ENCODE measurements around the gene CHCHD1.

DNA sequence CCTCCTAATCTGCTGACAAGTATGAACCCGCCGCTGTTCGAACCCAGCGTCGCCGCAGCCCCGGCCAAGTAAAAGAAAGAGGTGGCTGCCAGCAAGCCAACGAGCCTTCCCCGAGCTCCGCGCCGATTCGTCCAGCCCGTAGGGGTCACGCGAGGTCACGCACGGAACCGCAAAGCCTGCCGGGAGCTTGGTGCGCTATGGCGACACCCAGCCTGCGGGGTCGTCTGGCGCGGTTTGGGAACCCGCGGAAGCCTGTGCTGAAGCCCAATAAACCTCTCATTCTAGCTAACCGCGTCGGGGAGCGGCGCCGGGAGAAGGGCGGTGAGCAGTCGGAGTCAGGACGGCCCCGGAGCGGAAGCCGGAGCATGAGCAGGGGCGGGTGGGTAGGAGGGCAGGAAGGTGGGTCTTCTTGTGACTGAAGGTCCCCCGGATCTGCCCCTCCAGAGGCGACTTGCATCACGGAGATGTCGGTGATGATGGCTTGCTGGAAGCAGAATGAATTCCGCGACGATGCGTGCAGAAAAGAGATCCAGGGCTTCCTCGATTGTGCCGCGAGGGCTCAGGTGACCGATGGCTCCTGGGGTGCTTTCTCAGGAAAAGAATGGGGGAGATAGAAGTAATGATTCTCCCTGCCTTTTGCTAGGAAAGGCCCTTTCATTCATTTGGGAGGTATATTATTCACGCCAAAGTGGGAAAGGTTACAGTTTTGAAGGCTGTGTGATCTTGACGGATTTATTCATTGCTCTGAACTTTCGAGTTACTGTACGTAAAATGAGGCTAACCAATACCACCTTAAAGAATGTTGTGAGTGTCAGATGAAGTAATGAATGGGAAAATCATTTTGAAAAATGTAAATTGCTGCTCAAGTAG is at the start of gene CHCHD1:
- no peak for TF ChIP-seq CTCF (IDR thresholded peaks at IDR 0.05)
- TF ChIP-seq EP300 (IDR thresholded peaks at IDR 0.05): no peak
- peak; percentile 52 to 83 (median 79) for TF ChIP-seq POLR2AphosphoS5 (IDR thresholded peaks at IDR 0.05)
- TF ChIP-seq POLR2A (IDR thresholded peaks at IDR 0.05): no peak

Measured in suprapubic skin (tissue), 4 donors.